Hepatocyte (in vitro differentiated cells): ENCODE results near the gene CD81.

Experiments used
- CTCF ChIP-seq: fragments of 200-600 bp; sonication (generic); IDR thresholded peaks from 2 replicates; pipeline ENCODE4 v1.5.1; 2016; ENCODE audit warnings: antibody characterized with exemption, mild to moderate bottlenecking; ENCODE audit not compliant: poor library complexity
- EZH2phosphoT487 ChIP-seq: fragments of 200-600 bp; sonication (generic); IDR thresholded peaks from one replicate; pipeline ENCODE4 v1.6.1; 2018; ENCODE audit warnings: antibody characterized with exemption, mild to moderate bottlenecking, low read depth, moderate library complexity; ENCODE audit not compliant: unreplicated experiment, severe bottlenecking

GRCh38 chr11:2406878-2407410 is 29.8 kb downstream of the CD81 start:
- TF ChIP-seq CTCF = no peak
- no peak for TF ChIP-seq EZH2phosphoT487
